ENCODE measurements around the gene PWP1.
"Not testable (repeated sequence)": the region's sequence is repeated elsewhere in the genome, so short reads cannot be mapped to it uniquely, and the experiment has no call there.

Gene PWP1

GRCh38 chr12:107695772-107696171 lies 10.2 kb downstream of the PWP1 start:
- not testable (repeated sequence) for DNase-seq (ENCODE audit: low read depth); H3K4me3 ChIP-seq (ENCODE audit: control insufficient read depth, low read depth, low read length)
- TF ChIP-seq CTCF (IDR thresholded peaks at IDR 0.05; ENCODE audit: control insufficient read depth, insufficient read depth, low read depth, low read length, missing control alignments) = peak; percentile 38

- no peak for DNase-seq (ENCODE audit: low read depth)
- H3K4me3 ChIP-seq (ENCODE audit: control insufficient read depth, low read depth, low read length) = no peak overlapping the region
- no peak for TF ChIP-seq CTCF (IDR thresholded peaks at IDR 0.05; ENCODE audit: control insufficient read depth, insufficient read depth, low read depth, low read length, missing control alignments)
Observed at GRCh38 chr12:107702106-107702505, 16.5 kb downstream of the PWP1 start.

GRCh38 chr12:107704041-107704440 lies 18.4 kb downstream of the PWP1 start:
- no peak for DNase-seq (ENCODE audit: low read depth)
- no peak overlapping the region for H3K4me3 ChIP-seq (ENCODE audit: control insufficient read depth, low read depth, low read length)
- TF ChIP-seq CTCF (IDR thresholded peaks at IDR 0.05; ENCODE audit: control insufficient read depth, insufficient read depth, low read depth, low read length, missing control alignments) = no peak

GRCh38 chr12:107705522-107705921 lies 19.9 kb downstream of the PWP1 start:
- H3K4me3 ChIP-seq (ENCODE audit: control insufficient read depth, low read depth, low read length); DNase-seq (ENCODE audit: low read depth): not testable (repeated sequence)

GRCh38 chr12:107715780-107716179 lies 30.2 kb downstream of the PWP1 start:
- no peak overlapping the region for H3K4me3 ChIP-seq (ENCODE audit: control insufficient read depth, low read depth, low read length)
- DNase-seq (ENCODE audit: low read depth) = no peak
- TF ChIP-seq CTCF (IDR thresholded peaks at IDR 0.05; ENCODE audit: control insufficient read depth, insufficient read depth, low read depth, low read length, missing control alignments) = no peak

GRCh38 chr12:107718606-107719005 lies 33.0 kb downstream of the PWP1 start:
- no peak for TF ChIP-seq CTCF (IDR thresholded peaks at IDR 0.05; ENCODE audit: control insufficient read depth, insufficient read depth, low read depth, low read length, missing control alignments)
- no peak for DNase-seq (ENCODE audit: low read depth)
- H3K4me3 ChIP-seq (ENCODE audit: control insufficient read depth, low read depth, low read length) = no peak overlapping the region

GRCh38 chr12:107727327-107727726 lies 41.7 kb downstream of the PWP1 start:
- not testable (repeated sequence) for H3K4me3 ChIP-seq (ENCODE audit: control insufficient read depth, low read depth, low read length); DNase-seq (ENCODE audit: low read depth)

- not testable (repeated sequence) for H3K4me3 ChIP-seq (ENCODE audit: control insufficient read depth, low read depth, low read length); DNase-seq (ENCODE audit: low read depth)
Observed at GRCh38 chr12:107727742-107728141, 42.1 kb downstream of the PWP1 start.

Measured in AG09309 (cell line).